ENCODE data around the gene UTS2.
A peak's percentile ranks its signal among the peaks of the same experiment; 100 is the strongest.

Gene UTS2

DNA sequence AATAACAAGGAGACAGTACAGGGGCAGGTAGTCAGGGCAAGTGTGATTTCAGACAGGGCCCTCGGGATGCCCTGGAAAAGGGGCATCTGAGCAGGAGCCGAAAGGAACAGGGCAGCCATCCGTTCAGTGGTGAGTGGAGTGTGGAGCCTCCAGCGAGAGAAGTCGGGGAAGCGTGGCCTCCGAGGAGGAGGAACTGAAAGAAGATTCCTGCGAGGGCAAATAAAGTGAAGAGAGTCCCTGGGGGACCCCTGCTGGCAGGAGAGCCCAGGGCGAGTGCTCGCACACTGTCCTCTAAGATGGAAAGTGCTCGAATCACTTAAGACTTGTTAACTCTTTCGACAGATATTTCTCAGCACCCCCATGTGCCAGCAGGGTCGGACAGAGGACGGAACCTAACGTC is 3.5 kb upstream of the UTS2 start:
- H3K4me3 ChIP-seq (ENCODE audit: low read length), result no peak overlapping the region
- peak; percentile 10; the same call in 1 of the 2 replicates for TF ChIP-seq CTCF (conservative IDR thresholded peaks at IDR 0.05; ENCODE audit: low read length)
- DNase-seq (ENCODE audit: low read depth), result no peak

DNA sequence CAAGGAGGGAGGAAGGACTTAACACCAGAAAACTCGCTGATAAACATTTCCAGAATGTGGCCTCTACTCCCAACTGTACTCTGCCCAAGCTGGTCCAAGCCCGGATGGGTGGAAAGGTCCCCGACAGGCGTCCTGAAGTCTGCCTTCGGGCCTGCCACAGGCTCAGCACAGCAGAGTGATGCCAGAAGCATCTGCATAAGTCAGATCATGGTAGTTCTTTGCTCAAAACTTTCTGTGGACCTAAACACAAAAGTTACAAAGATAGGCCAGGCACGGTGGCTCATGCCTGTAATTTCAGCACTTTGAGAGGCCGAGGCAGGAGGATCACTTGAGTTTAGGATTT is 790 bp upstream of the UTS2 start:
- no peak overlapping the region for H3K4me3 ChIP-seq (ENCODE audit: low read length)
- TF ChIP-seq CTCF (conservative IDR thresholded peaks at IDR 0.05; ENCODE audit: low read length), result no peak
- no peak for DNase-seq (ENCODE audit: low read depth)

- TF ChIP-seq CTCF (conservative IDR thresholded peaks at IDR 0.05; ENCODE audit: low read length), result no peak
- no peak for DNase-seq (ENCODE audit: low read depth)
- no peak overlapping the region for H3K4me3 ChIP-seq (ENCODE audit: low read length)
These were observed 2.1 kb downstream of the UTS2 start for GRCh38 chr1:7850786-7851185.

DNA sequence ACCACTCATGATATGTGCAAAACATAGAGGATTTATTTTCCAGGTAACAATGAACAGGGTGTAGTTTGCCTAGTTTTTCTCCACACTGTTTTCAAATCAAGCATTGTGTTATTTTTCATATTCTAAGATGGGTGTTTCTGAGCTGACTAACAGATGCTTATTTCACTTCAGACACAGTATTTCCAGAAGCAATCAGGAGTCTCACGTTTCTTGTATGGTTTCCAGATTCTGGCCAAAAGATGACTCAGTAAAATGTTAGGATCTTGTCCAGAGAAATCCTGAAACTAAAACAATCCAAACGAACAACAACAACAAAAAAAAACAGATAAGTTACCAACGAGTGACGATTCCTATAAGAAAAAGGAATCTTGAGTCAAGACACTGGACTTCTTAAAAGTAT is 5.3 kb downstream of the UTS2 start:
- no peak overlapping the region for H3K4me3 ChIP-seq (ENCODE audit: low read length)
- peak; percentile 85 for DNase-seq (ENCODE audit: low read depth)
- no peak for TF ChIP-seq CTCF (conservative IDR thresholded peaks at IDR 0.05; ENCODE audit: low read length)

- TF ChIP-seq CTCF (conservative IDR thresholded peaks at IDR 0.05; ENCODE audit: low read length), result no peak
- DNase-seq (ENCODE audit: low read depth), result no peak
- no peak overlapping the region for H3K4me3 ChIP-seq (ENCODE audit: low read length)
These were observed 6.2 kb downstream of the UTS2 start for GRCh38 chr1:7846656-7847055.

DNA sequence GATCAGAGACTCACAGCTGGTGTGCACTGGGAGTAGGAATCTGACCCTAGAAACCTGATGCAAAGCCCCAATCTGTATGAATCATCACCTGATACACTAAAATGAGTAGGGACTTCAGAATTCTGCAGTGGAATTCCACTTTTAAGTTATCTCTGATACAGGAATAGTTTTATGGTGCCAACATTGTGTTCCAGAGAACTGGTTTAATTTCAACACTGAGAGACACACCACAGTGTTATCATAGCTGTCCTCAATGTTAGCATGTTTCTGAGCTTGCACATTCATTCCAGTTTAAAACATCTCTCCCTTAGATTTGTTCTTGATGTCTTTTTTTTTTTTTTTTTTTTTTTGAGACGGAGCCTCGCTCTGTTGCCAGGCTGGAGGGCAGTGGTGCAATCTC is 7.1 kb downstream of the UTS2 start:
- no peak for TF ChIP-seq CTCF (conservative IDR thresholded peaks at IDR 0.05; ENCODE audit: low read length)
- peak; percentile 35 for DNase-seq (ENCODE audit: low read depth)
- H3K4me3 ChIP-seq (ENCODE audit: low read length), result no peak overlapping the region

DNA sequence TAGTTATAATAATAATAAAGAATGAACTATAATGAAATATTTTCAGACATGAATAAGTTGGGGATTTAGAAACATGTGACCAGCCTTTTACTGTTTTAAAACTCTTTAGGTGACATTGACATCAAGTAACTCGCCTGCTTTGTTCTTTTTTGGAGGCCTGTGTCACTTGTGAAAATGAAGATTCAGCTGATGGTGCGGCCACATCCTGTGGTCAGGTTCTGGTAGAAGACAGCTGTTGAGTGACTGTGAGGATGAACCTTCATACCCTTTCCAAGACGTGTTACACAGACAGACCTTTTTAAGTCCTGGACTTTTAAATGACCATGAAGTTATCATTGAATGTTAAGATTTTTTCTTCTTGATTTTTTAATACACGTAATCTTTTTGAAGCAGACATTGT is 10.3 kb downstream of the UTS2 start:
- TF ChIP-seq CTCF (conservative IDR thresholded peaks at IDR 0.05; ENCODE audit: low read length), result no peak
- no peak overlapping the region for H3K4me3 ChIP-seq (ENCODE audit: low read length)
- DNase-seq (ENCODE audit: low read depth), result no peak
